ENCODE measurements around the gene DPEP2. TPM values are rescaled to one million over a fixed set of nuclear protein-coding genes. Genes with fewer than 3 reads are reported as not detected.

DPEP2 gene
- polyA plus RNA-seq, 3 donors: 117 to 235 (median 124) TPM

DNA sequence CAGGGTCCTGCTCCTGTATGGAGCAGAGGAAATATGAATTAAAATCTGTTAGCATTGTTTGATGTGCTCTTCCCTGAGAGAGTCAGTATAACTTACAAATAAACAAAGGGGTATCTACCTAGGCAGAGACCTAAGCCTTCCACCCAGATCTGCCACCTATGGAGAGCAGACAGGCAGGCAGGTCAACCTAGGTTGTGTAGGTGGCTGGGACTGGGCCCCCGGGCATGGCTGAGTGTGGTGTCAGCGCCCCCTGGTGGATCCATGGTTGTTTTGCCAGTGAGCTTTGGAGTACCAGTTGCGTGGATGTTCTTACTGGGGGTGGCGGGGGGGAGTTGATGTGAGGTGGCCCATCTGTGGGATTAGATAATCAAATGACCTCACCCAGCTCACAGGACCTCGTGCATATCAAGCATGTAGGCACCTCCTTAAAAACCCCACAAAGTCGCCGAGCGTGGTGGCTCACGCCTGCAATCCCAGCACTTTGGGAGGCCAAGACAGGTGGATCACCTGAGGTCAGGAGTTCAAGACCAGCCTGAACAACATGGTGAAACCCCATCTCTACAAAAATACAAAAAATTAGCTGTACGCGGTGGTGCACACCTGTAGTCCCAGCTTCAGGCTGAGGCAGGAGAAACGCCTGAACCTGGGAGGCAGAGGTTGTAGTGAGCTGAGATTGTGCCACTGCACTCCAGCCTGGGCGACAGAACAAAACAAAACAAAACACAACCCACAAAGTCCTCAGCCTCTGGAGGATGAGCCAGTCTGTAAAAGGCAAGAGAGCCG lies 41.4 kb upstream of the DPEP2 start:
- DNase-seq: peak; percentile 69 to 79 (median 77)
- H3K4me1 ChIP-seq (ENCODE audit: control insufficient read depth in 1 of 2, insufficient read depth in 2 of 2, low read length in 2 of 2): peaks cover 72 to 82% of the 10 kb centered on the region in 2 donors
- H3K4me2 ChIP-seq (replicated peaks; ENCODE audit: extremely low read depth, low read length, poor library complexity, severe bottlenecking): peak overlapping the region; percentile 70
- Mint-ChIP-seq H3K4me1 (peaks cover 74% of the 10 kb centered on the region), H3K36me3 (peaks cover 15 to 19% of the 10 kb centered on the region in 2 donors), H3K9me3 (no peaks in the 10 kb centered on the region), H3K27ac (peak overlapping the region; percentile 74 to 96 (median 90)), H3K4me3 (peak overlapping the region; percentile 51 to 58), H3K27me3 (ENCODE audit: low read depth in 3 of 3) (peaks cover 0 to 2% (median 1%) of the 10 kb centered on the region in 3 donors)
- peak overlapping the region; percentile 37 for H2AFZ ChIP-seq (ENCODE audit: insufficient read depth, low read depth, low read length, poor library complexity, severe bottlenecking)
- H3K4me3 ChIP-seq (replicated peaks in 1 of 3; ENCODE audit: low read depth in 2 of 3, low read length in 3 of 3): peak overlapping the region in 1 of 3 experiments; percentile 62
- TF ChIP-seq, protein P1, sequence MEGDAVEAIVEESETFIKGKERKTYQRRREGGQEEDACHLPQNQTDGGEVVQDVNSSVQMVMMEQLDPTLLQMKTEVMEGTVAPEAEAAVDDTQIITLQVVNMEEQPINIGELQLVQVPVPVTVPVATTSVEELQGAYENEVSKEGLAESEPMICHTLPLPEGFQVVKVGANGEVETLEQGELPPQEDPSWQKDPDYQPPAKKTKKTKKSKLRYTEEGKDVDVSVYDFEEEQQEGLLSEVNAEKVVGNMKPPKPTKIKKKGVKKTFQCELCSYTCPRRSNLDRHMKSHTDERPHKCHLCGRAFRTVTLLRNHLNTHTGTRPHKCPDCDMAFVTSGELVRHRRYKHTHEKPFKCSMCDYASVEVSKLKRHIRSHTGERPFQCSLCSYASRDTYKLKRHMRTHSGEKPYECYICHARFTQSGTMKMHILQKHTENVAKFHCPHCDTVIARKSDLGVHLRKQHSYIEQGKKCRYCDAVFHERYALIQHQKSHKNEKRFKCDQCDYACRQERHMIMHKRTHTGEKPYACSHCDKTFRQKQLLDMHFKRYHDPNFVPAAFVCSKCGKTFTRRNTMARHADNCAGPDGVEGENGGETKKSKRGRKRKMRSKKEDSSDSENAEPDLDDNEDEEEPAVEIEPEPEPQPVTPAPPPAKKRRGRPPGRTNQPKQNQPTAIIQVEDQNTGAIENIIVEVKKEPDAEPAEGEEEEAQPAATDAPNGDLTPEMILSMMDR (IDR thresholded peaks at IDR 0.05): peak; percentile 88
- intact Hi-C loops (cut with micrococcal nuclease): loop anchor here (1.0 to 5.0 kb wide), 3 partner anchors 17 to 103 kb away; partner anchors contain the start of genes DDX28 (in 1 of the 2), DUS2 (in 1 of the 2) and PSMB10 (in 1 of the 2)
- WGBS (ENCODE audit: insufficient coverage): 0% methylated on average over 1 of the region's 14 CpGs
- H3K27me3 ChIP-seq (ENCODE audit: control insufficient read depth in 2 of 2, insufficient read depth in 2 of 2, low read length in 2 of 2): no peaks in the 10 kb centered on the region
- no peaks in the 10 kb centered on the region for H3K9me3 ChIP-seq (replicated peaks in 1 of 2; ENCODE audit: control insufficient read depth in 1 of 2, insufficient read depth in 1 of 2, low read length in 2 of 2)
- peak overlapping the region; percentile 80 for H3K27ac ChIP-seq (ENCODE audit: low read depth in 1 of 2, low read length in 2 of 2)
- peaks cover 54% of the 10 kb centered on the region for H3K79me2 ChIP-seq (ENCODE audit: insufficient read depth, low read length)
- no peaks in the 10 kb centered on the region for H4K20me1 ChIP-seq (ENCODE audit: insufficient read depth, low read length)
- peak overlapping the region; percentile 5 for H3K9ac ChIP-seq (ENCODE audit: insufficient read depth, low read length, poor library complexity, severe bottlenecking)
- no peaks in the 10 kb centered on the region for H3K36me3 ChIP-seq (replicated peaks in 1 of 2; ENCODE audit: control insufficient read depth in 1 of 2, insufficient read depth in 2 of 2, low read length in 2 of 2)

DNA sequence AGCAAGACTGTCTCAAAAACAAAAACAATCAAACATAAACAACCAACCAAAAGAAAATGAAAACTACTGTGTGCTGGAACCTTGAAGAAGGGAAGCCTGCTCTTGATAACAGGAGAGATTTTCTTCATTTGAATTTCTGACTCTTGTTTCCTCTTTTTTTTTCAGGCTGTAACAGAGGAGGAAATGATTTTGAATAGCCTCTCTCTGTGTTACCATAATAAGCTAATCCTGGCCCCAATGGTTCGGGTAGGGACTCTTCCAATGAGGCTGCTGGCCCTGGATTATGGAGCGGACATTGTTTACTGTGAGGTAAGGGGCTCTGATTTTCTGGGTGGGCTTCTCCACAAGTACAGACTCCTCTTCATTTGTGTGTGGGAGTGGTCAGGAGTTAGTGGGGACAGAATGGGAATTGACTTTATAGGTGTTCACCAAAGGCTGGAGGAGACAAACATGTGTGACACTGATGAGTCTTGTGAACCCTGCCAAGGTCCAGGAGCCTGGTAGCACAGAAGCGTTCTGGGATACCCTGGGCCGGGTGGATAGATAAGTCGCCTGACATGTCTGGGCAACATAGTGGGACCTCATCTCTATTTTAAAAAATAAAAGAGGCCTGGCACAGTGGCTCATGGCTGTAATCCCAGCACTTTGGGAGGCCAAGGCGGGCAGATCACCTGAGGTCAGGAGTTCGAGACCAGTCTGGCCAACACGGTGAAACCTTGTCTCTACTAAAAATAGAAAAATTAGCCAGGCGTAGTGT lies 38.7 kb upstream of the DPEP2 start:
- peak overlapping the region; percentile 74 to 87 for H3K27ac ChIP-seq (ENCODE audit: low read depth in 1 of 2, low read length in 2 of 2)
- H3K9me3 Mint-ChIP-seq: no peaks in the 10 kb centered on the region
- peaks cover 0 to 3% of the 10 kb centered on the region in 2 donors for H3K36me3 ChIP-seq (replicated peaks in 1 of 2; ENCODE audit: control insufficient read depth in 1 of 2, insufficient read depth in 2 of 2, low read length in 2 of 2)
- intact Hi-C loops (cut with micrococcal nuclease): no loop called here
- DNase-seq: peak in 2 of 3 donors; percentile 10 to 30
- peaks cover 61 to 64% of the 10 kb centered on the region in 2 donors for H3K4me1 ChIP-seq (ENCODE audit: control insufficient read depth in 1 of 2, insufficient read depth in 2 of 2, low read length in 2 of 2)
- no peaks in the 10 kb centered on the region for H4K20me1 ChIP-seq (ENCODE audit: insufficient read depth, low read length)
- peaks cover 28% of the 10 kb centered on the region for H3K79me2 ChIP-seq (ENCODE audit: insufficient read depth, low read length)
- peaks cover 10 to 13% of the 10 kb centered on the region in 2 donors for H3K36me3 Mint-ChIP-seq
- peak overlapping the region; percentile 8 to 65 (median 26) for H3K4me3 ChIP-seq (replicated peaks in 1 of 3; ENCODE audit: low read depth in 2 of 3, low read length in 3 of 3)
- peaks cover 56% of the 10 kb centered on the region for H3K4me1 Mint-ChIP-seq
- no peaks in the 10 kb centered on the region for H3K9me3 ChIP-seq (replicated peaks in 1 of 2; ENCODE audit: control insufficient read depth in 1 of 2, insufficient read depth in 1 of 2, low read length in 2 of 2)
- H2AFZ ChIP-seq (ENCODE audit: insufficient read depth, low read depth, low read length, poor library complexity, severe bottlenecking): peak overlapping the region; percentile 82
- H3K4me3 Mint-ChIP-seq: peak overlapping the region; percentile 62 to 84
- H3K9ac ChIP-seq (ENCODE audit: insufficient read depth, low read length, poor library complexity, severe bottlenecking): peak overlapping the region; percentile 30
- H3K27me3 ChIP-seq (ENCODE audit: control insufficient read depth in 2 of 2, insufficient read depth in 2 of 2, low read length in 2 of 2): no peaks in the 10 kb centered on the region
- 100% methylated on average over 3 of the region's 9 CpGs for WGBS (ENCODE audit: insufficient coverage)
- TF ChIP-seq, protein P1 (IDR thresholded peaks at IDR 0.05): no peak
- peak overlapping the region; percentile 87 to 98 (median 92) for H3K27ac Mint-ChIP-seq
- peak overlapping the region; percentile 72 for H3K4me2 ChIP-seq (replicated peaks; ENCODE audit: extremely low read depth, low read length, poor library complexity, severe bottlenecking)
- H3K27me3 Mint-ChIP-seq (ENCODE audit: low read depth in 3 of 3): peaks cover 0 to 2% (median 1%) of the 10 kb centered on the region in 3 donors
